GM12878 (cell line): Measurements from ENCODE around the gene CACNA1H. TPM values are rescaled to one million over a fixed set of nuclear protein-coding genes. Genes with fewer than 3 reads are reported as not detected.

Source experiments
- ATAC-seq: fragments of 200-7000 bp; cut with Tn5 transposase; 3 replicates; pipeline ENCODE4 v1.9.1; 2020; ENCODE audit warnings: mild to moderate bottlenecking, moderate library complexity
- BruUV-seq: library from RNA; stranded (reverse); fragments of 400-500 nt; replicated peaks from 2 replicates; lab custom pipeline; 2021; lab: Mats Ljungman, UMichigan
- CTCF ChIA-PET: fragments of 300-600 bp; sonication (Branson Sonifier 250); formaldehyde crosslinking; extraction: SDS; loops from one replicate; lab custom pipeline; 2021; ENCODE audit warnings: inconsistent platforms; lab: Yijun Ruan, JAX
- POLR2A ChIA-PET: fragments of 350-600 bp; formaldehyde crosslinking; extraction: SDS; loops from one replicate; lab custom pipeline; 2021; ENCODE audit warnings: inconsistent platforms; lab: Charles Lee
- RAD21 ChIA-PET: fragments of 300-600 bp; sonication (Branson Sonifier 250); formaldehyde crosslinking; loops from one replicate; lab custom pipeline; 2023; ENCODE audit warnings: antibody characterized with exemption; ENCODE audit not compliant: unreplicated experiment; lab: Charles Lee
- SMC1A ChIA-PET: fragments of 300-600 bp; sonication (Branson Sonifier 250); formaldehyde crosslinking; loops from one replicate; lab custom pipeline; 2023; ENCODE audit not compliant: unreplicated experiment, uncharacterized antibody; lab: Charles Lee
- DNase-seq: peaks from one replicate; pipeline ENCODE4 v3.0.0-alpha.2; 2011; ENCODE audit warnings: low read depth, low spot score
- FAIRE-seq: peaks from 3 replicates; lab custom pipeline; 2011; peaks lifted over from hg19 to GRCh38; lab: Jason Lieb, UNC
- H2AFZ ChIP-seq: 2 replicates; pipeline ENCODE4 v1.6.0; 2011; ENCODE audit warnings: low read depth, low read length, control low read depth; ENCODE audit not compliant: control insufficient read depth
- H3K27ac ChIP-seq: 2 replicates; pipeline ENCODE4 v1.5.1; 2011; ENCODE audit warnings: control low read depth; ENCODE audit not compliant: control insufficient read depth, insufficient read depth
- H3K27me3 ChIP-seq, 2 experiments: replicated peaks in 1 of 2; 2 replicates each; pipeline versions ENCODE4 v1.6.0 to v1.6.1; 2011; ENCODE audit warnings: low read length in 1 of 2; ENCODE audit not compliant: control insufficient read depth in 2 of 2, insufficient read depth in 2 of 2
- H3K36me3 ChIP-seq, 2 experiments: 2 replicates each; pipeline ENCODE4 v1.5.1; 2011; ENCODE audit warnings: low read length in 1 of 2; ENCODE audit not compliant: control insufficient read depth in 2 of 2, insufficient read depth in 2 of 2
- H3K4me1 ChIP-seq: 2 replicates; pipeline ENCODE4 v1.6.1; 2011; ENCODE audit warnings: mild to moderate bottlenecking, low read length, moderate library complexity, mixed read lengths; ENCODE audit not compliant: control insufficient read depth, insufficient read depth
- H3K4me2 ChIP-seq: 2 replicates; pipeline ENCODE4 v1.6.0; 2011; ENCODE audit warnings: control low read depth; ENCODE audit not compliant: control insufficient read depth, insufficient read depth
- H3K4me3 ChIP-seq: fragments of 200-600 bp; sonication (generic); 2 replicates; pipeline ENCODE4 v1.5.1; 2016
- H3K79me2 ChIP-seq: 2 replicates; pipeline ENCODE4 v1.6.0; 2011; ENCODE audit warnings: low read length; ENCODE audit not compliant: control insufficient read depth, insufficient read depth
- H3K9ac ChIP-seq: 2 replicates; pipeline ENCODE4 v1.8.0; 2011; ENCODE audit warnings: low read length, control low read depth, mixed read lengths; ENCODE audit not compliant: control insufficient read depth, insufficient read depth
- H3K9me3 ChIP-seq: replicated peaks from 3 replicates; pipeline ENCODE4 v1.5.1; 2011; ENCODE audit warnings: mild to moderate bottlenecking, low read length; ENCODE audit not compliant: control insufficient read depth, insufficient read depth
- H4K20me1 ChIP-seq: 2 replicates; pipeline ENCODE4 v1.6.0; 2011; ENCODE audit not compliant: control insufficient read depth, insufficient read depth
- CEBPZ ChIP-seq: fragments of 150-350 bp; IDR thresholded peaks from 2 replicates; pipeline ENCODE4 v1.6.1; 2016; ENCODE audit warnings: low read depth, low read length
- POLR2AphosphoS2 ChIP-seq: IDR thresholded peaks from 2 replicates; pipeline ENCODE4 v1.6.1; 2011; ENCODE audit warnings: low read depth, mild to moderate bottlenecking, low read length, improper control_type of control experiment, moderate library complexity
- ZNF207 ChIP-seq: fragments of 450-650 bp; IDR thresholded peaks from 2 replicates; pipeline ENCODE4 v1.6.1; 2014; ENCODE audit warnings: antibody characterized with exemption, mild to moderate bottlenecking, borderline replicate concordance
- ZNF274 ChIP-seq: IDR thresholded peaks from one replicate; pipeline ENCODE4 v1.8.0; 2011; ENCODE audit not compliant: insufficient read length, insufficient read depth
- WGBS: methylation state at CpG from one replicate; pipeline ENCODE4 v1.1.6; 2016; ENCODE audit warnings: low lambda C conversion rate; ENCODE audit not compliant: insufficient replicate concordance, insufficient coverage; ENCODE audit errors: missing lambda C conversion rate; 5-methylcytosine and 5-hydroxymethylcytosine counted together
- in situ Hi-C: fragments of 300-500 bp; cut with MboI; formaldehyde crosslinking; loops from 9 replicates; pipeline ENCODE4 v1.14.3; 2018; ENCODE audit warnings: mixed read lengths
- intact Hi-C: fragments of 100-400 bp; cut with micrococcal nuclease; formaldehyde crosslinking; loops from one replicate; pipeline ENCODE4 v1.14.2; 2022; ENCODE audit not compliant: unreplicated experiment
- polyA plus RNA-seq, 11 experiments: library from polyadenylated mRNA; depleted of rRNA in 4 of 11; unstranded in 6 of 11; stranded (reverse) in 5 of 11; fragments of >200 nt; fragmentation: Nextera tagmentation in 4 of 11; fragmentation: Illumina TruSeq in 1 of 11; extraction: Ambion mirVana in 4 of 11; extraction: Trizol in 1 of 11; gene quantifications; 1 replicate in 1 of 11; 2 replicates in 10 of 11; pipeline versions ENCODE4 v1.2.1 to v1.2.3, GENCODE V29; 2011 to 2016; ENCODE audit warnings: inconsistent platforms in 2 of 11, missing spikeins in 2 of 11, low read depth in 1 of 11
- total RNA-seq, 4 experiments: library from RNA; depleted of rRNA in 3 of 4; stranded (reverse); fragments of >200 nt in 3 of 4; fragmentation: Illumina TruSeq in 1 of 4; extraction: Trizol in 1 of 4; gene quantifications; 2 replicates each; pipeline versions ENCODE4 v1.2.1 to v1.2.3, GENCODE V29; 2013 to 2021

CACNA1H gene
- total and polyA plus RNA-seq, 10 of the 15 experiments (the other 5 are each of a cell fraction or from before 2014, with no cell fraction given): 0.03 to 0.54 TPM; not detected in 8

- TF ChIP-seq ZNF207: no peak
- no peak for TF ChIP-seq ZNF274
- no peak for TF ChIP-seq CEBPZ
- TF ChIP-seq POLR2AphosphoS2: no peak
- TF ChIP-seq, all 136 proteins: peak for 0
Measured at GRCh38 chr16:1126586-1126985, 26.3 kb upstream of the CACNA1H start (continued).

- ATAC-seq (no peak), FAIRE-seq (no peak), DNase-seq (no peak)
- intact Hi-C loops: no loop called here
- no peaks in the 10 kb centered on the region for H3K27me3 ChIP-seq
- no peaks in the 10 kb centered on the region for H3K4me1 ChIP-seq
- H3K4me2 ChIP-seq: no peak overlapping the region
- ChIA-PET POLR2A (no interaction called here), CTCF (no interaction called here), RAD21 (no interaction called here), SMC1A (no interaction called here)
- no peak overlapping the region for H3K27ac ChIP-seq
- no TSS peak for BruUV-seq
- H3K79me2 ChIP-seq: no peaks in the 10 kb centered on the region
- no peak for TF ChIP-seq ZNF207
- WGBS: 31% methylated on average over 14 of the region's 16 CpGs
- H3K9me3 ChIP-seq: no peaks in the 10 kb centered on the region
- H3K9ac ChIP-seq: no peak overlapping the region
- no peak overlapping the region for H3K4me3 ChIP-seq
- in situ Hi-C loops: loop anchor here (10.0 kb wide), 1 partner anchor 62 kb away; no protein-coding TSS in a partner anchor
- no peaks in the 10 kb centered on the region for H4K20me1 ChIP-seq
- no peak overlapping the region for H2AFZ ChIP-seq
- no peaks in the 10 kb centered on the region for H3K36me3 ChIP-seq
Measured at GRCh38 chr16:1127101-1127500, 25.8 kb upstream of the CACNA1H start.
